DMS53 (cell line): ENCODE data around the gene CFAP61.

ENCODE experiments used
- DNase-seq: peaks from one replicate; lab custom pipeline; 2025; lab: John Stamatoyannopoulos, UW

The CFAP61 gene

DNA sequence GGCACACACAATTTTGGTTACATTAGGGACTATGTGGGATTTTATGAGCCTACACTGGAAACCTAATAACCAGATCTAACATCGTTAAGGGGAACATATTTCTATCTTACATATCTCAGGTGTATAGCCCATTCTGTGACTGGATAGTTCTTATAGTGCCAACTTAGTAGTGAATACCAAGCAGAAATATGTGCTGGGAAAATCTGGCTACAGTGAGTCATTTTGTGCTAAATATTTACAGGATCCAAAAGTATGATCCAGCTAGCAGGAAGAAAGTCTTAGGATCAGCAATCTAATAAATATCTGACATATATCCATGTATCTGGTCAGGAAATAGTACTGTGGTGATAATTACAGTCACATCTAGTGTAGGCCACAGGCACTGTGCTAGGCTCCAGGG lies 221.0 kb downstream of the CFAP61 start:
- DNase-seq = no peak

DNA sequence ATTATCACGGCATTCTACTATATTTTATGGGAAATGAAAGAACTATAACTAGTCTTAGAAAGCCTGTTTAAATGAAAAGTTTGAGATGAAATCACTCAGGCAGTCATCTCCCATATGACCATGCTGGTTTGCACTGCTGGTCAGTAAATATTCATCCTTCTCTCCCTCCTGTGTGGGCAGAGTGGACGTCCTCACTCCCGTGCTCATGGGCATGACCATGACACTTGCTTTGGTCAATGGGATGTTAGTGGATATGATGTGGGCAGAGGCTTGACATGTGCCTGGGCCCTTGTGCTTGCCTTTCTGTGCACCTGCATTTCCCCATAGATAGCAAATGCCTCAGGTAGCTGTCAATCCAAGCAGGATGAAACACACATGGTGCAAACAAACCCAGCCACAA lies 222.5 kb downstream of the CFAP61 start:
- no peak for DNase-seq

DNA sequence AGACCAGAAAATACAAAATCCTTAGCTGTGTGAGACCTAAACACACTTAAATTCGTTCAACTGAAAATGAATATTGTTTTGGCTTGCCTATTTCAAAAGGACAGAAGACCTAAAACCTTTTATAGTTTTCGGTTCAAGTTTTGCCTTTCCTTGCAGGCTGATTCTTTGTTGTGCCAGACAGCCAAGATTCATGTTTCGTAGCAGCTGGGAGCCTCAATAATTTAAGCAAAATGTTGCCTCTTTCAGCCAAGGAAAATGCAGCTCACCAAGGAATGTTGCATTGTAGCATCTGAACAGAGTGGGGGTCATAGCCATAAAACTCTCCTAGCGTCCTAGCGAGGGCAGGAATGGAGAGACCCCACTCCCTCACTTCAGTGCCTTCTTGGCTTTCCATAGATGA lies 223.3 kb downstream of the CFAP61 start:
- DNase-seq = no peak

DNA sequence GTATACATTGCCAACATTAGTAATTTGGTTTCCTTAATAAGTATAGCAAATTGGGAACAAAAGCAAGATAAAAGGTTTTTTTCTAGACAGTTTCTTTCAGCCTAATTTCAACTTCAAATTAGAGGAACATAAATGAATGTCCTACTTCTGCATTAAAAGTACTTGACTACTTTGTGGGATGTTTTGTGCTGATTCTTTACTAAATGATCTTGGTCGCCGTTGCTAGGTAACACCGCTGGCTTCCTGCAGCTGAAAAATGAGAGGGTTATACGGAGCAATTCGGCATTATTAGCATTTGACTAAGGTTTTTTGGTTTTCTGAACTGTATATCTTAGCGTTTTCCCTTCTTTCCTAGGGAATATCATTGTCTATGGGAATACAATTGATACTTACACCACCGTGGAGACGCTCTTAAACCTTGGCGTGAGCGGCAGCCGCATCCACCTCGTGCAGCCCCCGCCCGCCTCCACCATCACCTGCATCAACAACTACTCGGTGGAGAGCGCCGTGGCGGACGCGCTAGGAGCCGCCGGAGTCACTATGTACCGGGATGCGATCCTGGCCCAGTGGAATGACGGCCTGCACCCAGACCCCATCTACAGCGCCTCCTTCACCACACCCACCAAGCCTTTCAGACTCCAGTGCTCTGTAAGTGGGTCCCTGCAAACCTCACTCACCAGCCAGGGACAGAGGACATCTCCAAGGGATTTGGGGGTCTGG lies 224.6 kb downstream of the CFAP61 start:
- peak; percentile 52 for DNase-seq

DNA sequence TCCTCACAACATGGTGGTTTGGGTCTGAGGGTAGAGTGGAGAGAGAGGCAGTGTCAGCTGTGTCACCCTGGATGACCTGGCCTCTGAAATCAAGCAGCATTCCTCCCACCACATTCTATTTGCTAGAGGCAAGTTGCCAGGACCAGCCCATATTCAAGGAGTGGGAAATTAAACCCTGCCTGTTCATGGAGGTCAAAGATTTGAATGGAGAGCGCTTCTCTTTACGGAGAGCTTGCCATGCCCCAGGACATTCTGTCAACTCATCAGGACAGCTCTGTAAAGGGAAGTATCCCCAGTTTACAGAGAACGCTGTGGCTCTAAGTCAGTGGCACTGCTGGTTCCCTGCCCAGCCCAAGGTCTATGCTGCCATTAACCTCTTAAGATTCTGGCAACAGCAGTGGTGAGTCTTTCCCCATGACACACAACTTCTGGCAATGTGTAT lies 225.6 kb downstream of the CFAP61 start:
- DNase-seq = no peak

DNA sequence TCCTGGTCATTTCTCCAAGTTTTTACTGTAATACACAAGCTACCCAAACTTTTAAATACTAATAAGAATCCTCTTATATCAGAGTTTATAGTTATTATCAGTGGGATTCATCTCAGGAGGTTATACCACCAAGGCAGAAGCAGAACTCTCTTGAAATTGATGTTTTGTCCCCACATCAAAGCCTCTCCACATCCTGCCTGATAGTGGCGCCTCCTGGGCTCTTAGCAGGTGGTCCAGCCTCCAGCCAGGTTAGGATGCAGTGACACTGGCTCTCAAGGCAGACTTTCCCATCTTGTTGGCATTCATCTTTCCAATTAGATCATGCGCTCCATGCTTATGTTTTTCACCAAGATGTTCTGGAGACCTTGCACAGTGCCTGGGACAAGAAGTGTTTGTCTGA lies 233.7 kb downstream of the CFAP61 start:
- no peak for DNase-seq

DNA sequence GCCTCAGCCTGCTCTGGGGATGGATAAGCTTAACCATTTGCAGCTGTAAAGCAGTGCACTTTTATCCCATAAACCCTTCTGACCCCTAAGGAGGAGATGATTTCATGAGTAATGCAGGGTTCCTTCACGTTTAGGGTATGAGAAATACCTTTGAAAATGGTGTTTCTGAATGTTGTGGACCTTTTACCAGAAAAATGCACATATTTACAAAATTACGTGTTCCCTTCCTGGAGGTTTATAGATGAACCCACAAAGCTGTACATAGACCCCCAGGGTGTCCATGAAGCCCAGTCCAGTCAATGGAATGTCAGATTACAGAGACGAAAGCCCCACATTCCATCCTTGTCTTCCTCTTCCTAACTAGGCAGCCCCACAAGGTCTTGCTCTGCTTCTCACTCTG lies 237.0 kb downstream of the CFAP61 start:
- DNase-seq = no peak

DNA sequence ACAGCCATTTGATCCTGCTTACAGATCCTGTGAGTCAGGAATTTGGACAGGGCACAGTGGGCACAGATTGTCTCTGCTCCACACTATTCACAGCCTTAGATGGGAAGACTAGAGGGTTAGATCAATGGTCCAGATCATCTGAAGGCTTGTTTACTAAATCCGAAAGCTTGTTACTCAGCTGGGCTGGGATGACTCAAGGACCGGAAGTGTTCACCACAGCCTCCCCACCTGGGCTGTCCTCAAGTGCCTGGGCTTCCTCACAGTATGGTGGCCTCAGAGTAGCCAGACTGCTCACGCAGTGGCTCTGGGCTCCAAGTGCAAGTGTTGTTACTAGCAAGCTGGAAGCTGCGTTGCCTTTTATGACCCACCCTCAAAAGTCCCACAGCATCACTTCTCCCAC lies 240.1 kb downstream of the CFAP61 start:
- DNase-seq = peak; percentile 8

DNA sequence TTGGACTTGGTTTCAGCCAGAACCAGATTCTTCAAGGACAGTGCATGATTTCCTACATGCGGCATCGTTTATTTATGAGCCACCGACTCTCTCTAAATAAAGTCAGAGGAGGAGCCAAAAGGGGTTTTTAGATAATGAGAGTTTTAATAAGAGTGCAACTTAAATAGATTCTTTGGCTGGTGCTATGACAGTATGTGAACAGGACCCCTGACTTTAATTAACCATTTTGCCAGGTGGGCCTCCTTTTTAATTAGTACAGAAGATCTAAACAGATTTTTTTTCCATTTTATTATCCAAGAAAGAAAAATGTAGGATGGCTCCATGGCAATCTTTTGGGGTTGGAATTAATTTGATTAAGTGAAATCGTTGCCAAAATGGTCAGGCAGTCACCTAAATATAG lies 240.8 kb downstream of the CFAP61 start:
- DNase-seq = no peak

DNA sequence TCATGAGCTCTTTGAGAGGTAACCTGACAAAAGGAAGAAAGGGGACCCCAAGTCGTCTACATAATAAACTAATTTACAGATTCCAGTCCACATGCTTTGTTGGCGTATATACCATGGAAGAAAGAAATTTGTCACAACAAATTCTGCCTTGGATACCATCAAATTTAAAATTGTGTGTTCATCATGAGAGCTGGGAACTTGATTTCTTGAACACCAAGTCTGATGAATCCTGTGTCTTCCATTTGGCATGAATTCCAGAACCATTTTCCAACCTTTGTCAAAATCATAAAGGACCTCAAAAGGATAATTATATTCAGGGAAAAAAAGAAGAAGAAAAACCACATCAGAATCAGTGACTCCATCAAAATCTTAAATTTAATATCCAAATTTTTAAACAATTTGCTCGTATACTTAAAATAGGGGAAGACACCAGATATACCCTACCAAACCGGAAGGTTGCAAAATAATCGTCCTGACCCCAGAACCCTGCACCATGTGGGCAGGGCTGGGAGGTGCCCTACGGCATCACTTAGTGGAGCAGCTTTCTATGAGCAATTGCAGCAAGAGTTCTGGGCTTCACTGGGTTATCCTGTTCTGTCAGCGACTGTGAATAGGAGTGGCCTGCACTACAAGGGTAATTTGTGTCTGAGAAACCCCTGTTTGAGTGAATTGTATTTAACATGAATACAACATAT lies 241.5 kb downstream of the CFAP61 start:
- no peak for DNase-seq

DNA sequence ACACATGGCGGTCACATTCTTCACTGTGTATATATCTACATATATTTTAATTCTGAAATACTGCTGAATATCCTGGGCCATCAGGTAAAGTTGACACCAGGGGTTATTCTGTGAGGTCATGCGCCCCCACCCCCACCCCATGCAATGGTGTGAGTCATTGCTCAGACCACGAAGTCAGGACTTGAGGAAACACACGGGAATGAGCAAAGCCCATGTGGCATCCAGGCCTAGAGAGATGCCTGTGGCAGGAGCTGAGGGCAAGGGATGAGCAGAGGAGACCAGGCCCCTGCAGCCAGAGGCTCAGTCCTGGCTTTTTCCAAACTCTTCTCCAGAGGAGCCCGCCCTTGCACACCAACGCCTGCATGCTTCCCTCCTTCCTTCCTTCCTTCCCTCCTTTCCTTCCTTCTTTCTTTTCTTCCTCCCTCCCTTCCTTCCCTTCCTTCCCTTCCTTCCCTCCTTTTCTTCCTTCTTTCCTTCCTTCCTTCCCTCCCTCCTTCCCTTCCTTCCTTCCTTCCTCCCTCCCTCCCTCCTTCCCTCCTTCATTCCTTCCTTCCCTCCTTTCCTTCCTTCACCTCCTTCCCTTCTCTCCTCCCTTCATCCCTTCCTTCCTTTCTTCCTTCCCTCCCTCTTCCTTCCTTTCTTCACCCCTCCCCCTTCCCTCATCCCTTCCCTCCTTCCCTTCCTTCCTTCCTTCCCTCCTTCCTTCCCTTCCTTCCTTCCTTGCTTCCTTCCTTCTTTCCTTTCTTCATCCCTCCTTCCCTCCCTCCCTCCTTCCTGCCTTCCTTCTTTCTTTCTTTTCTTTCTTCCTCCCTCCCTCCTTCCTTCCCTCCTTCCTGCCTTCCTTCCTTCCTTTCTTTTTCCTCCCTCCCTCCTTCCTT lies 243.5 kb downstream of the CFAP61 start:
- no peak for DNase-seq

DNA sequence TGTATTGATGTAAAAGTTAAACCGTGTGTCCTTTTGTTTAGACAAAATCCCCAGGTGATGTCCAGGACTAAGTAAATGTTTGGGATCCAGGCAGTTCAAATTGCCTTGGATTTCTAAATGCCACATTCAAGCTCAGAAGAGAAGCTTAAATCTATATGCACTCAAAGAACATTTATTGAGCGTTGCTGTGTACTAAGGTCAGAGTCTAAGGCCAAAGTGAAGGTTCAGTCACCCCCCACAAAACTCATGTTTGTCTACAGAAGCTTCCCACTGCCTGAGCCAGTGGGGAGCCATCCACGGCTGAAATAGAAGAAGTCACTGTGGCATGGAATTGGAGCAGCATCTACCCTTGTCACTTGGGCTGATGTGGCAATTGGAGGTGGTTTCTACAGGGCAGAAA lies 244.8 kb downstream of the CFAP61 start:
- DNase-seq = no peak

DNA sequence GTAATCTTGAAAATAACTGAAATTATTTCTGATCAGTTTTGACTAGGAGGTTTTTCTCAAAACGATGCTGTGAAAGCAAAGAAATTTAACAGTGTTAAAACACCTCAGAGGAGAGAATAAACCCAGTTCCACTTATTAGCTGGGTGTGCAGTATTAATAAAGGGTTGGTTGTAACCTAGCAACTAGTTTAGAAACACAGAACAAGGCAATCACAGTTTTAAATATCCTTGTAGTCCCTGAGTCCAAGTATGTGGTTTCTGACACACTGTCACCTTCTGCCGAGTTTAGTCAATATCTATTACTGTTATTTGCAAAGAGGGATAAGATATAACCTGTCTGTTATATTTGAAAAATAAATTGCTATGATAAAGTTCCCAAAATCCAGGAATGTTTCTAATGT lies 245.4 kb downstream of the CFAP61 start:
- no peak for DNase-seq

DNA sequence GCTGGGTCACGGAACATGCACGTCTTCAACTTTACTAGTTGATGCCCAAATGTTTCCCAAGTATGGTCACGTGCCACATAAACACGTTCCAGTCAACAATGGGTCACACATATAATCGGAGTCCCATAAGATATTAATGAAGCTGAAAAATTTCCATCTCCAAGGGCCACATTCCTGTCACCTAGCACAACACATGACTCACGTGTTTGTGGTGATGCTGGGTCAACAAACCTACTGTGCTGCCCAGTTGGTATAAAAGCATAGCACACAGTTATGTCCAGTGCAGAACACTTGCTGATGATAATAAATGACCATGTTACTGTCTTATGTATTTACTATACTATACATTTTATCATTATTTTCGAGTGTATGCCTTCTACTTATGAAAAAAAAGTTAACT lies 247.6 kb downstream of the CFAP61 start:
- DNase-seq = peak; percentile 28

DNA sequence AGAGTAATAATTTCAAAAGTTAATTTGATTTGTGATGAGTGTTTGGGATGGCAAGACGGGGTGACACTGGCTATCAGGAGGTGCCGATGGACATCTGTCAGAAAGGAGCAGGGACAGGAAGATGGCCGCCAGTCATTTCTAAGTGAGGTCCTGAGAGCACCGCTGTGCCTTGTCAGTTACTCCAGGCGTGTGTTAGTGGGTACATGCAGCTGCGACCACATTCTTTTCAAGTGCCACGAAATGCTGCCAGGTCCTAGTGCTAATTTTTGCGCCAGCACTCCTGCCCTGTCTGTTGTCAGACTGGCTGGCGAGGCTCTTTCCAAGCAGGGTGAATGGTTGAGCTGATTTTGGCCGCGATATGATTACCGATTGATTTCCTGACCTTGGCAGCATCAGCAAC lies 251.0 kb downstream of the CFAP61 start:
- no peak for DNase-seq

DNA sequence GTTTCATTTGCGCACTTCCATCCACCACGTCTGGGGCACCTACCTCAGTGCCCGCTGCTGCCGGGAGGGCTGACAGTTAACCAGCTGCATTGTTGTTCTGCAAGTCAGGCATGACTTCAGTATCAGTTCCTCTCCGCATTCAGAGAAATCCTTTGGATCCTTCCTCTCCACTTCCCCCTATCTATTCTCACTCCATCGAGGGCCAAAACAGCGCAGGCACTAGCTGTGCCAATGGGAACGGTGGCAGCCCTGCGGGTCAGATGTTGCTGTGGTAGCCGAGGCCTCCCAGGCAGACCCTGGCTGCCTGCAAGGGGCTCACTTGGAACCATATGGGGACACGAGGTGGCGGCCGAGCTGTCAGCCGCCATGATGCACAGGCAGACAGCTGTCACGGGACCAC lies 251.4 kb downstream of the CFAP61 start:
- DNase-seq = peak; percentile 42

DNA sequence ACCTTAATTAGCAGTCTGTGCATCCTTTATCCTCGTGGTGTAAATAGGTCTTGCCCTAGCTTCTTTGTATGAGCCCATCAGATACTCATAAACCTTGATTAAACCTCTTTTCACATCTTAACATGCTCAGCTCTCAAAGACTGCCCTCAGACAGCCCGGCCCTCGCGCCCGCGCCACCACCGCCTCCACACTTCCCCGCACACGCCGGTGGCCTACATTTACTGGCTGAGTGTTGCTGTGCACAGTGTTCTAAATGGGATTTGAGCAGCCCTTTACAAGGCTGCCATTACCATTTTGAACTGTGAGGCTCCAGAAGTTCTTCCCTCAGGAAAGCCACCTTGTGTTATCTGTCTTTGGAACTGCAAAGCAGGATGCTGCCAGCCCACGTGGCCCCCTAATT lies 252.6 kb downstream of the CFAP61 start:
- no peak for DNase-seq

DNA sequence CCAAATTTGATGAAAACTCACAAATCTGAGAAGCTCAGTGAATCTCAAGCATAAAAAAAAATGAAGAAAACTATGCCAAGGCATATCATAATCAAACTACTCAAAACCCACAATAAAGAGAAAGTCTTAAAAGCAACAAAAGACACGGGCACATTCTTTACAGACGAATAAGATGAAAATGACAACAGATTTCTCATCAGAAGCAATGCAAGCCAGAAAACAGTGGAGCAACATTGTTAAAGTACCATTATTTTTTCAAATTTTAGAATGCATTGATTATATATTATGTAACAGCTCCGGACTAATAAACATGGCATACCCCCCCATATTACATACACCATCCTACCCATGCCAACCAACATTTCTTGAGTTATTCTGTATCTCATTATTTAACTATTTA lies 260.2 kb downstream of the CFAP61 start:
- no peak for DNase-seq

DNA sequence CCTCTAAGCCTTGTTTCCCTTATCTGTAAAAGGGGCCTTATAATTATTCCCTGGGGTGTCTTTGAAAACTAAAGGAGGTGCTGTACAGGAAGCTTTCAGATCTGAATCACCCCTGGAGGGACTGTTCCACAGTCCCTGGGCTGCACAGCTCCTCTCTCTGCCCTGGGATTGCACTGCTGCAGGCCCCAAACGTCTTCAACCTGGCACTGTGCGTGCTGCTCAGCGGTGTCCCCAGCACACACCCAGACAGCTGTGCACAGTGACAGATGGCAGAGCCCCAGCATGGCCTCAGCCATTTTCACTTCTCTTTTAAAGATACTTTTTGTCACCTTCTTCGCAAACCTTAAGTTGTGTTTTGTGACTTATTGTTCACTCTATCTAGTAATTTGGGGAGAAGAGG lies 264.9 kb downstream of the CFAP61 start:
- no peak for DNase-seq

DNA sequence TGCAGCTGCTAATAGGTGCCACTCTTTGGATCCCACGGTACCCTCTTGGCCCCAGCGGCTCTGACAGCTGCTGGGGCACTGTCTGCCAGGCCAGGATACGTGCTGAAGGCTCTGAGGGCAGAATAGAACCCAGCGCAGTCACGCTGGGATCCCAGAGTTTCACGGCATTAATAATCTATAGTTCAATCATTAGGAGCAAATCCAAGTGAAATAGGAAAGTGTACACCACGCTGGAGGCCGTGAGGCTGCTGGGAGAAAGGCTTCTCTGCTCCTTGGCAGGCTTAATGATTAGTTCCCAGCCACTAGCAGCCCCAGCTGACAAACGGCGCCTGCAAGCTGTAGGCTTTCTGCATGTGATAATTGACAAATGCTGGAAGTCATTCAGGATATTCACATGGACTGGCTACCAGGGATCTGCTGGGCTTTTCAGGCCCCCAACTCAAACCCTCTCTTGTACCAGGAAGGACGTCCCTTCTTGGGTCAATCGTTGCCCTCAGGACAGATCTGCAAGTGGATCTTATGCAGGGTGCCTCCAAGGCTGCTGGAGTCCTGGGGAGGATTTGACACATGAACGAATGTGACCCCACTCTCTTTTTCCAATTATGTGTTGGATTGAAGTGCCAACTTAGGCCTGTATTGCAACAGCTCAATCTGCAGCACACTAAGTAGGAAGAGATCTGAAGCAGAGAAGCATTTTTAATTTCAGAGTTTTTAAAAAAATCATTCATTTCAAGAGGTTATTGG lies 265.5 kb downstream of the CFAP61 start:
- no peak for DNase-seq

DNA sequence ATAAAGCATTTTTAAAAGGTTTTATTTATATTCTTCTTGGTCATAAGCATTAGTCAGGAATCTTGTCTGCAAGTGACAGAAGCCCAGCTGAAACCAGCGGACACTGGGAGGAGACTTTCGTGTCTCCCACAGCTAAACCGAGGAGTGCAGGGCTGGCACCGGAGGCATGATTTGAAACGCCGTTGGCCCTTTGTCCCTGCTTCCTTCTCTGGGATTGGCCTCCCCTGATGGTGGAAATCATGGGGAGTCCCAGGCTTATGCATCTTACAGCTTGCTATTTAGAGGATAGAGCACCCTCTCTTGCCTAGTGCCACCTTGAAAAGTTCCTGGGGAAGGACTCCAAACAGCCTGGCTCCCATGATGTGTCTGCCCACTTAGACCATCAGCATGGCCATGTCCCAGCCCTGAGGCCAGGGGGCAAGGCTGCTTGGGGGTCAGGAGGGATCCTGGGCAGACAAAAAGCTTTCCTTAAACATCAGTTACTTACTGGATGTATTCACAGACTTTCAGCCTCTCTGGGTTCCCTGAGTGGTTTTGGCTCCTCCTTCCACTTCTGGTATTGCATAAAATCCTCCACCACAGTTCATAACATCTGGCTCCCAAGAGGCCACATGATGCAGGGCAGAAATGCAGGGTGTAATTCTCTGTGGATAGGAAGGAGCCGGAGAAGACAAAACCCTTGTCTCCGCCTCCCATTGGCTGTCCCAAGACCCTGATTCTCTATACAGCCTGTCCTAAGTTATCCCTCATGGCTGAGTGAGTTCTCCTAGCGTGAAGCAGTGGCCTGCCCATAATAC lies 266.2 kb downstream of the CFAP61 start:
- no peak for DNase-seq
